Activated naive CD8-positive, alpha-beta T cell treated with anti-CD3 and anti-CD28 coated beads for 36 hours (primary cell): ENCODE data around the gene GRIA1. TPM values are rescaled to one million over a fixed set of nuclear protein-coding genes. Genes with fewer than 3 reads are reported as not detected.

ENCODE experiments used
- DNase-seq: peaks from one replicate; pipeline ENCODE4 v3.0.0; 2021
- H3K27ac Mint-ChIP-seq: one replicate; pipeline ENCODE4 v1.8.0; 2022; ENCODE audit warnings: mild to moderate bottlenecking, moderate library complexity, mixed read lengths
- H3K27me3 Mint-ChIP-seq: one replicate; pipeline ENCODE4 v1.8.0; 2022; ENCODE audit warnings: mild to moderate bottlenecking, mixed read lengths
- H3K36me3 Mint-ChIP-seq: one replicate; pipeline ENCODE4 v1.8.0; 2021; ENCODE audit warnings: mild to moderate bottlenecking, mixed read lengths
- H3K4me1 Mint-ChIP-seq: one replicate; pipeline ENCODE4 v1.8.0; 2021; ENCODE audit warnings: mixed read lengths
- H3K4me3 Mint-ChIP-seq: one replicate; pipeline ENCODE4 v1.8.0; 2022; ENCODE audit warnings: mild to moderate bottlenecking, moderate library complexity, mixed read lengths
- H3K9me3 Mint-ChIP-seq: one replicate; pipeline ENCODE4 v1.8.0; 2022; ENCODE audit warnings: mixed read lengths
- total RNA-seq, 2 experiments: library from RNA; stranded (reverse); gene quantifications; one replicate each; pipeline ENCODE4 v1.2.3, GENCODE V29; 2021

GRIA1 gene
- total RNA-seq, 2 experiments from 2014 or later, result not detected

- Mint-ChIP-seq H3K9me3 (peaks cover 2% of the 10 kb centered on the region), H3K4me3 (no peak overlapping the region), H3K27me3 (peaks cover under 1% of the 10 kb centered on the region), H3K4me1 (no peaks in the 10 kb centered on the region), H3K36me3 (no peaks in the 10 kb centered on the region), H3K27ac (no peak overlapping the region)
- DNase-seq, result no peak
Observed at GRCh38 chr5:153594785-153595184, 104.3 kb downstream of the GRIA1 start.

GRCh38 chr5:153598099-153598498 lies 107.6 kb downstream of the GRIA1 start:
- Mint-ChIP-seq H3K27ac (no peak overlapping the region), H3K4me3 (no peak overlapping the region), H3K36me3 (no peaks in the 10 kb centered on the region), H3K27me3 (peaks cover 4% of the 10 kb centered on the region), H3K4me1 (no peaks in the 10 kb centered on the region), H3K9me3 (no peaks in the 10 kb centered on the region)
- DNase-seq, result no peak

GRCh38 chr5:153601377-153601776 lies 110.9 kb downstream of the GRIA1 start:
- no peaks in the 10 kb centered on the region for H3K9me3 Mint-ChIP-seq
- H3K27ac Mint-ChIP-seq, result no peak overlapping the region
- H3K27me3 Mint-ChIP-seq, result peaks cover 8% of the 10 kb centered on the region
- no peaks in the 10 kb centered on the region for H3K36me3 Mint-ChIP-seq
- H3K4me1 Mint-ChIP-seq, result no peaks in the 10 kb centered on the region
- no peak for DNase-seq
- no peak overlapping the region for H3K4me3 Mint-ChIP-seq

GRCh38 chr5:153605386-153605785 lies 114.9 kb downstream of the GRIA1 start:
- Mint-ChIP-seq H3K4me3 (no peak overlapping the region), H3K36me3 (no peaks in the 10 kb centered on the region), H3K27ac (no peak overlapping the region), H3K9me3 (no peaks in the 10 kb centered on the region), H3K27me3 (peaks cover 4% of the 10 kb centered on the region), H3K4me1 (no peaks in the 10 kb centered on the region)
- DNase-seq, result no peak

- H3K36me3 Mint-ChIP-seq, result no peaks in the 10 kb centered on the region
Observed at GRCh38 chr5:153610009-153610408, 119.5 kb downstream of the GRIA1 start.

GRCh38 chr5:153610811-153611210 lies 120.3 kb downstream of the GRIA1 start:
- Mint-ChIP-seq H3K4me3 (no peak overlapping the region), H3K36me3 (no peaks in the 10 kb centered on the region), H3K9me3 (no peaks in the 10 kb centered on the region), H3K27me3 (no peaks in the 10 kb centered on the region), H3K27ac (no peak overlapping the region), H3K4me1 (no peaks in the 10 kb centered on the region)
- DNase-seq, result no peak

More at GRCh38 chr5:153610009-153610408, 119.5 kb downstream of the GRIA1 start:
- Mint-ChIP-seq H3K9me3 (no peaks in the 10 kb centered on the region), H3K27ac (no peak overlapping the region), H3K4me3 (no peak overlapping the region), H3K27me3 (no peaks in the 10 kb centered on the region), H3K4me1 (no peaks in the 10 kb centered on the region)
- DNase-seq, result no peak

GRCh38 chr5:153613144-153613543 lies 122.7 kb downstream of the GRIA1 start:
- H3K36me3 Mint-ChIP-seq, result no peaks in the 10 kb centered on the region
- no peak for DNase-seq
- H3K27ac Mint-ChIP-seq, result no peak overlapping the region
- H3K27me3 Mint-ChIP-seq, result no peaks in the 10 kb centered on the region
- no peaks in the 10 kb centered on the region for H3K9me3 Mint-ChIP-seq
- no peaks in the 10 kb centered on the region for H3K4me1 Mint-ChIP-seq
- H3K4me3 Mint-ChIP-seq, result no peak overlapping the region

GRCh38 chr5:153613672-153614071 lies 123.2 kb downstream of the GRIA1 start:
- no peak overlapping the region for H3K27ac Mint-ChIP-seq
- no peaks in the 10 kb centered on the region for H3K27me3 Mint-ChIP-seq
- H3K9me3 Mint-ChIP-seq, result no peaks in the 10 kb centered on the region

GRCh38 chr5:153617190-153617589 lies 126.7 kb downstream of the GRIA1 start:
- H3K27me3 Mint-ChIP-seq, result peaks cover 4% of the 10 kb centered on the region
- H3K4me3 Mint-ChIP-seq, result no peak overlapping the region
- H3K4me1 Mint-ChIP-seq, result no peaks in the 10 kb centered on the region
- no peak overlapping the region for H3K27ac Mint-ChIP-seq
- H3K9me3 Mint-ChIP-seq, result no peaks in the 10 kb centered on the region
- DNase-seq, result no peak
- no peaks in the 10 kb centered on the region for H3K36me3 Mint-ChIP-seq

More at GRCh38 chr5:153613672-153614071, 123.2 kb downstream of the GRIA1 start:
- Mint-ChIP-seq H3K4me3 (no peak overlapping the region), H3K36me3 (no peaks in the 10 kb centered on the region), H3K4me1 (no peaks in the 10 kb centered on the region)
- no peak for DNase-seq

GRCh38 chr5:153618307-153618706 lies 127.8 kb downstream of the GRIA1 start:
- no peak for DNase-seq
- Mint-ChIP-seq H3K27ac (no peak overlapping the region), H3K9me3 (no peaks in the 10 kb centered on the region), H3K27me3 (peaks cover 4% of the 10 kb centered on the region), H3K36me3 (no peaks in the 10 kb centered on the region), H3K4me3 (no peak overlapping the region), H3K4me1 (no peaks in the 10 kb centered on the region)

GRCh38 chr5:153618867-153619266 lies 128.4 kb downstream of the GRIA1 start:
- Mint-ChIP-seq H3K4me3 (no peak overlapping the region), H3K27me3 (peaks cover 4% of the 10 kb centered on the region), H3K36me3 (no peaks in the 10 kb centered on the region), H3K4me1 (no peaks in the 10 kb centered on the region), H3K27ac (no peak overlapping the region), H3K9me3 (no peaks in the 10 kb centered on the region)
- DNase-seq, result no peak

GRCh38 chr5:153619771-153620170 lies 129.3 kb downstream of the GRIA1 start:
- no peak overlapping the region for H3K27ac Mint-ChIP-seq
- H3K4me1 Mint-ChIP-seq, result no peaks in the 10 kb centered on the region
- H3K27me3 Mint-ChIP-seq, result peaks cover 4% of the 10 kb centered on the region
- H3K4me3 Mint-ChIP-seq, result no peak overlapping the region
- H3K9me3 Mint-ChIP-seq, result peaks cover 1% of the 10 kb centered on the region
- no peaks in the 10 kb centered on the region for H3K36me3 Mint-ChIP-seq
- DNase-seq, result no peak

GRCh38 chr5:153623124-153623523 lies 132.7 kb downstream of the GRIA1 start:
- no peak for DNase-seq
- no peak overlapping the region for H3K4me3 Mint-ChIP-seq
- no peaks in the 10 kb centered on the region for H3K4me1 Mint-ChIP-seq
- peaks cover 4% of the 10 kb centered on the region for H3K27me3 Mint-ChIP-seq
- H3K9me3 Mint-ChIP-seq, result peaks cover 1% of the 10 kb centered on the region
- no peak overlapping the region for H3K27ac Mint-ChIP-seq
- H3K36me3 Mint-ChIP-seq, result no peaks in the 10 kb centered on the region

- Mint-ChIP-seq H3K27ac (no peak overlapping the region), H3K4me3 (no peak overlapping the region), H3K36me3 (no peaks in the 10 kb centered on the region), H3K9me3 (peaks cover 1% of the 10 kb centered on the region), H3K4me1 (no peaks in the 10 kb centered on the region), H3K27me3 (peaks cover 4% of the 10 kb centered on the region)
- no peak for DNase-seq
Observed at GRCh38 chr5:153623751-153624450, 133.4 kb downstream of the GRIA1 start.

GRCh38 chr5:153624451-153624765 lies 133.9 kb downstream of the GRIA1 start:
- Mint-ChIP-seq H3K27ac (no peak overlapping the region), H3K27me3 (peaks cover under 1% of the 10 kb centered on the region), H3K4me3 (no peak overlapping the region), H3K36me3 (no peaks in the 10 kb centered on the region), H3K4me1 (no peaks in the 10 kb centered on the region), H3K9me3 (peaks cover 1% of the 10 kb centered on the region)
- no peak for DNase-seq

GRCh38 chr5:153625826-153626354 lies 135.4 kb downstream of the GRIA1 start:
- H3K4me1 Mint-ChIP-seq, result no peaks in the 10 kb centered on the region
- H3K36me3 Mint-ChIP-seq, result no peaks in the 10 kb centered on the region
- H3K4me3 Mint-ChIP-seq, result no peak overlapping the region
- H3K27ac Mint-ChIP-seq, result no peak overlapping the region
- peaks cover 1% of the 10 kb centered on the region for H3K9me3 Mint-ChIP-seq
- no peak for DNase-seq
- H3K27me3 Mint-ChIP-seq, result no peaks in the 10 kb centered on the region
